H9 (cell line): Measurements from ENCODE around the gene CFAP299. TPM values are rescaled to one million over a fixed set of nuclear protein-coding genes. Genes with fewer than 3 reads are reported as not detected.

Source experiments
- DNase-seq: peaks from one replicate; pipeline ENCODE4 v3.0.0-alpha.2; 2017
- H2AFZ ChIP-seq: one replicate; pipeline ENCODE4 v1.6.1; 2013; ENCODE audit warnings: mild to moderate bottlenecking, low read length, control low read depth, moderate library complexity
- H2AK5ac ChIP-seq: 2 replicates; pipeline ENCODE4 v1.6.1; 2013; ENCODE audit warnings: low read length, control low read depth, mixed read lengths; ENCODE audit not compliant: insufficient read length
- H2BK120ac ChIP-seq: one replicate; pipeline ENCODE4 v1.6.1; 2013; ENCODE audit warnings: low read depth, mild to moderate bottlenecking, low read length, control low read depth, inconsistent platforms; ENCODE audit not compliant: poor library complexity, severe bottlenecking
- H2BK12ac ChIP-seq: 2 replicates; pipeline ENCODE4 v1.6.1; 2013; ENCODE audit warnings: low read length, control low read depth, mixed read lengths, low read depth; ENCODE audit not compliant: insufficient read length
- H2BK15ac ChIP-seq: 2 replicates; pipeline ENCODE4 v1.6.1; 2013; ENCODE audit warnings: low read depth, low read length, control low read depth
- H2BK20ac ChIP-seq: one replicate; pipeline ENCODE4 v1.6.1; 2013; ENCODE audit warnings: low read depth, mild to moderate bottlenecking, low read length, control low read depth, inconsistent platforms; ENCODE audit not compliant: poor library complexity, severe bottlenecking
- H2BK5ac ChIP-seq: 2 replicates; pipeline ENCODE4 v1.6.1; 2013; ENCODE audit warnings: low read length, control low read depth, mixed read lengths; ENCODE audit not compliant: insufficient read length
- H3K14ac ChIP-seq: 2 replicates; pipeline ENCODE4 v1.6.1; 2013; ENCODE audit warnings: low read length, control low read depth; ENCODE audit not compliant: insufficient read depth
- H3K18ac ChIP-seq: 2 replicates; pipeline ENCODE4 v1.6.1; 2013; ENCODE audit warnings: low read depth, mild to moderate bottlenecking, mixed read lengths, low read length, control low read depth; ENCODE audit not compliant: insufficient read length
- H3K23ac ChIP-seq: 2 replicates; pipeline ENCODE4 v1.6.1; 2013; ENCODE audit warnings: low read length, control low read depth, mixed read lengths, low read depth; ENCODE audit not compliant: insufficient read length
- H3K23me2 ChIP-seq: 2 replicates; pipeline ENCODE4 v1.6.1; 2013; ENCODE audit warnings: low read depth, mild to moderate bottlenecking, mixed read lengths, low read length, control low read depth; ENCODE audit not compliant: insufficient read length, poor library complexity, severe bottlenecking
- H3K27ac ChIP-seq: 2 replicates; pipeline ENCODE4 v1.5.1; 2013; ENCODE audit warnings: low read length, control low read depth, mixed read lengths, low read depth; ENCODE audit not compliant: insufficient read length
- H3K27me3 ChIP-seq: 2 replicates; pipeline ENCODE4 v1.6.1; 2013; ENCODE audit warnings: low read length, control low read depth, inconsistent platforms; ENCODE audit not compliant: insufficient read depth
- H3K4ac ChIP-seq: 2 replicates; pipeline ENCODE4 v1.6.1; 2013; ENCODE audit warnings: low read depth, mild to moderate bottlenecking, control low read depth, inconsistent platforms, low read length, moderate library complexity
- H3K4me1 ChIP-seq: 2 replicates; pipeline ENCODE4 v1.6.1; 2013; ENCODE audit warnings: low read length, control low read depth, inconsistent platforms; ENCODE audit not compliant: insufficient read depth
- H3K4me2 ChIP-seq: 2 replicates; pipeline ENCODE4 v1.6.1; 2013; ENCODE audit warnings: low read length, control low read depth, mixed read lengths; ENCODE audit not compliant: insufficient read length, insufficient read depth
- H3K56ac ChIP-seq: 2 replicates; pipeline ENCODE4 v1.6.1; 2013; ENCODE audit warnings: low read depth, mild to moderate bottlenecking, mixed read lengths, low read length, control low read depth; ENCODE audit not compliant: insufficient read length
- H3K79me1 ChIP-seq: 2 replicates; pipeline ENCODE4 v1.6.1; 2013; ENCODE audit warnings: low read depth, mild to moderate bottlenecking, moderate library complexity, low read length, control low read depth, inconsistent platforms; ENCODE audit not compliant: insufficient read depth, poor library complexity, severe bottlenecking
- H3K79me2 ChIP-seq: 2 replicates; pipeline ENCODE4 v1.6.1; 2013; ENCODE audit warnings: low read length, control low read depth, inconsistent platforms; ENCODE audit not compliant: insufficient read depth
- H3K9ac ChIP-seq: 2 replicates; pipeline ENCODE4 v1.6.1; 2013; ENCODE audit warnings: low read length, control low read depth, mixed read lengths; ENCODE audit not compliant: insufficient read length; ENCODE audit errors: extremely low read depth
- H3K9me3 ChIP-seq: one replicate; pipeline ENCODE4 v1.6.1; 2013; ENCODE audit warnings: low read depth, low read length, inconsistent platforms; ENCODE audit not compliant: control insufficient read depth
- H3T11ph ChIP-seq: one replicate; pipeline ENCODE4 v1.6.1; 2013; ENCODE audit warnings: mild to moderate bottlenecking, low read length, control low read depth, inconsistent platforms
- H4K20me1 ChIP-seq: one replicate; pipeline ENCODE4 v1.6.1; 2013; ENCODE audit not compliant: control insufficient read depth, insufficient read length, insufficient read depth
- H4K5ac ChIP-seq: 2 replicates; pipeline ENCODE4 v1.6.1; 2013; ENCODE audit warnings: low read depth, mild to moderate bottlenecking, mixed read lengths, low read length, control low read depth; ENCODE audit not compliant: insufficient read length
- H4K8ac ChIP-seq: replicated peaks from 2 replicates; pipeline ENCODE4 v1.6.1; 2013; ENCODE audit warnings: low read length, control low read depth, mixed read lengths, low read depth; ENCODE audit not compliant: insufficient read length
- H4K91ac ChIP-seq: 2 replicates; pipeline ENCODE4 v1.6.1; 2013; ENCODE audit warnings: low read depth, mild to moderate bottlenecking, moderate library complexity, mixed read lengths, low read length, control low read depth; ENCODE audit not compliant: insufficient read length
- H3K27ac Mint-ChIP-seq, 3 experiments: 2 replicates in 2 of 3; 3 replicates in 1 of 3; pipeline ENCODE4 v1.8.0; 2020 to 2021; ENCODE audit warnings: mixed read lengths in 3 of 3, mild to moderate bottlenecking in 1 of 3, moderate library complexity in 1 of 3
- H3K27me3 Mint-ChIP-seq: 2 replicates; pipeline ENCODE4 v1.8.0; 2021; ENCODE audit warnings: low read depth, mild to moderate bottlenecking, moderate library complexity, mixed read lengths
- H3K36me3 Mint-ChIP-seq, 3 experiments: 2 replicates in 2 of 3; 3 replicates in 1 of 3; pipeline ENCODE4 v1.8.0; 2020 to 2021; ENCODE audit warnings: low read depth in 3 of 3, mixed read lengths in 3 of 3; ENCODE audit not compliant: insufficient read depth in 1 of 3
- H3K4me1 Mint-ChIP-seq, 2 experiments: 2 replicates each; pipeline ENCODE4 v1.8.0; 2020; ENCODE audit warnings: mixed read lengths in 2 of 2
- H3K4me3 Mint-ChIP-seq, 2 experiments: 2 replicates in 1 of 2; 3 replicates in 1 of 2; pipeline ENCODE4 v1.8.0; 2020 to 2021; ENCODE audit warnings: mild to moderate bottlenecking in 2 of 2, mixed read lengths in 2 of 2, moderate library complexity in 1 of 2
- H3K9me3 Mint-ChIP-seq, 2 experiments: 2 replicates in 1 of 2; 3 replicates in 1 of 2; pipeline ENCODE4 v1.8.0; 2020; ENCODE audit warnings: mild to moderate bottlenecking in 2 of 2, mixed read lengths in 2 of 2, moderate library complexity in 1 of 2
- CTCF ChIP-seq: fragments of 200-600 bp; sonication (generic); conservative IDR thresholded peaks from 3 replicates; pipeline ENCODE4 v1.8.0; 2021; ENCODE audit warnings: antibody characterized with exemption, mild to moderate bottlenecking
- WGBS: extraction: QIAGEN DNeasy Blood & Tissue Kit; methylation state at CpG from one replicate; pipeline ENCODE4 v1.1.7; 2013; ENCODE audit warnings: missing lambda C conversion rate, low lambda C conversion rate, mixed read lengths; ENCODE audit not compliant: insufficient read length; ENCODE audit errors: extremely low coverage; 5-methylcytosine and 5-hydroxymethylcytosine counted together
- total RNA-seq: library from RNA; stranded (reverse); gene quantifications from 2 replicates; pipeline ENCODE4 v1.2.1, GENCODE V29; 2021

The CFAP299 gene
- total RNA-seq, 1 experiment from 2014 or later: not detected

GRCh38 chr4:80841587-80842281, 506.2 kb downstream of the CFAP299 start:
- H2BK5ac ChIP-seq: no peak overlapping the region
- no peaks in the 10 kb centered on the region for H3K79me1 ChIP-seq
- H3K23ac ChIP-seq: no peak overlapping the region
- no peaks in the 10 kb centered on the region for H3K27me3 ChIP-seq
- H3K79me2 ChIP-seq: no peaks in the 10 kb centered on the region
- Mint-ChIP-seq H3K4me1 (no peaks in the 10 kb centered on the region), H3K36me3 (peaks cover 0 to 5% (median 0%) of the 10 kb centered on the region in 3 experiments; a peak in 3 of 7 replicates), H3K9me3 (peaks cover 6% of the 10 kb centered on the region in 2 experiments; a peak in 3 of 5 replicates), H3K27me3 (no peaks in the 10 kb centered on the region), H3K4me3 (no peak overlapping the region), H3K27ac (no peak overlapping the region)
- no peak overlapping the region for H3K27ac ChIP-seq
- no peak overlapping the region for H2BK120ac ChIP-seq
- no peaks in the 10 kb centered on the region for H3K9me3 ChIP-seq
- no peak overlapping the region for H3K56ac ChIP-seq
- no peak overlapping the region for H3K14ac ChIP-seq
- H2BK15ac ChIP-seq: no peak overlapping the region
- H3K23me2 ChIP-seq: no peaks in the 10 kb centered on the region
- H3T11ph ChIP-seq: no peak overlapping the region
- no peak overlapping the region for H4K91ac ChIP-seq
- DNase-seq: no peak
- H2AK5ac ChIP-seq: no peak overlapping the region
- H4K8ac ChIP-seq: no peak overlapping the region
- H2AFZ ChIP-seq: no peak overlapping the region
- H4K20me1 ChIP-seq: no peaks in the 10 kb centered on the region
- no peaks in the 10 kb centered on the region for H3K4me1 ChIP-seq
- no peak for TF ChIP-seq CTCF
- no peak overlapping the region for H3K18ac ChIP-seq
- no peak overlapping the region for H4K5ac ChIP-seq
- no peak overlapping the region for H3K4ac ChIP-seq
- H3K9ac ChIP-seq: no peak overlapping the region
- H3K4me2 ChIP-seq: no peak overlapping the region
- WGBS: no CpG with 5 or more reads among the region's 2 CpGs
- H2BK20ac ChIP-seq: no peak overlapping the region
- H2BK12ac ChIP-seq: no peak overlapping the region
